22Rv1 (cell line): ENCODE measurements around the gene XXYLT1.

ENCODE experiments used
- H3K27ac ChIP-seq: fragments of 450-650 bp; 2 replicates; pipeline ENCODE4 v1.5.1; 2017
- CTCF ChIP-seq: fragments of 450-650 bp; IDR thresholded peaks from 2 replicates; pipeline ENCODE4 v1.5.1; 2017; ENCODE audit warnings: mild to moderate bottlenecking
- ZFX ChIP-seq: fragments of 450-650 bp; IDR thresholded peaks from 2 replicates; pipeline ENCODE4 v1.6.1; 2017; ENCODE audit warnings: antibody characterized with exemption, borderline replicate concordance

Gene XXYLT1

GRCh38 chr3:195087328-195087727 lies 183.6 kb downstream of the XXYLT1 start:
- no peak for TF ChIP-seq ZFX
- TF ChIP-seq CTCF = no peak
- no peak overlapping the region for H3K27ac ChIP-seq

- H3K27ac ChIP-seq = no peak overlapping the region
- TF ChIP-seq ZFX (no peak), CTCF (no peak)
Observed at GRCh38 chr3:195086885-195087284, 184.1 kb downstream of the XXYLT1 start.

- no peak overlapping the region for H3K27ac ChIP-seq
- TF ChIP-seq CTCF = no peak
- TF ChIP-seq ZFX = no peak
Observed at GRCh38 chr3:195086341-195086740, 184.6 kb downstream of the XXYLT1 start.

GRCh38 chr3:195085356-195086130 lies 185.4 kb downstream of the XXYLT1 start:
- H3K27ac ChIP-seq = no peak overlapping the region
- no peak for TF ChIP-seq CTCF
- TF ChIP-seq ZFX = no peak

- no peak overlapping the region for H3K27ac ChIP-seq
- TF ChIP-seq ZFX = no peak
- no peak for TF ChIP-seq CTCF
Observed at GRCh38 chr3:195084746-195085145, 186.2 kb downstream of the XXYLT1 start.

- no peak for TF ChIP-seq CTCF
- no peak for TF ChIP-seq ZFX
- no peak overlapping the region for H3K27ac ChIP-seq
Observed at GRCh38 chr3:195083659-195084058, 187.3 kb downstream of the XXYLT1 start.

GRCh38 chr3:195082811-195083210 lies 188.1 kb downstream of the XXYLT1 start:
- TF ChIP-seq ZFX (no peak), CTCF (no peak)
- no peak overlapping the region for H3K27ac ChIP-seq
